Mucosa of stomach (tissue), 1 donor: ENCODE results near the gene OSBPL10.
"Not testable (repeated sequence)": the region's sequence is repeated elsewhere in the genome, so short reads cannot be mapped to it uniquely, and the experiment has no call there.

ENCODE experiments used
- H3K27me3 ChIP-seq: one replicate; pipeline ENCODE4 v1.7.0; 2013; ENCODE audit warnings: mild to moderate bottlenecking, low read length; ENCODE audit not compliant: control insufficient read depth, insufficient read depth
- H3K36me3 ChIP-seq: one replicate; pipeline ENCODE4 v1.7.0; 2013; ENCODE audit warnings: low read length; ENCODE audit not compliant: control insufficient read depth, insufficient read depth
- H3K4me1 ChIP-seq: one replicate; pipeline ENCODE4 v1.7.0; 2013; ENCODE audit warnings: mild to moderate bottlenecking, low read length; ENCODE audit not compliant: control insufficient read depth, insufficient read depth
- H3K4me3 ChIP-seq: one replicate; pipeline ENCODE4 v1.7.0; 2013; ENCODE audit warnings: low read length
- H3K9ac ChIP-seq: one replicate; pipeline ENCODE4 v1.7.0; 2013; ENCODE audit warnings: mild to moderate bottlenecking, low read length, moderate library complexity
- H3K9me3 ChIP-seq: one replicate; pipeline ENCODE4 v1.7.0; 2013; ENCODE audit warnings: mild to moderate bottlenecking, low read length, moderate library complexity; ENCODE audit not compliant: control insufficient read depth
- donor health status: Pancreatic carcinoma.

Gene OSBPL10

DNA sequence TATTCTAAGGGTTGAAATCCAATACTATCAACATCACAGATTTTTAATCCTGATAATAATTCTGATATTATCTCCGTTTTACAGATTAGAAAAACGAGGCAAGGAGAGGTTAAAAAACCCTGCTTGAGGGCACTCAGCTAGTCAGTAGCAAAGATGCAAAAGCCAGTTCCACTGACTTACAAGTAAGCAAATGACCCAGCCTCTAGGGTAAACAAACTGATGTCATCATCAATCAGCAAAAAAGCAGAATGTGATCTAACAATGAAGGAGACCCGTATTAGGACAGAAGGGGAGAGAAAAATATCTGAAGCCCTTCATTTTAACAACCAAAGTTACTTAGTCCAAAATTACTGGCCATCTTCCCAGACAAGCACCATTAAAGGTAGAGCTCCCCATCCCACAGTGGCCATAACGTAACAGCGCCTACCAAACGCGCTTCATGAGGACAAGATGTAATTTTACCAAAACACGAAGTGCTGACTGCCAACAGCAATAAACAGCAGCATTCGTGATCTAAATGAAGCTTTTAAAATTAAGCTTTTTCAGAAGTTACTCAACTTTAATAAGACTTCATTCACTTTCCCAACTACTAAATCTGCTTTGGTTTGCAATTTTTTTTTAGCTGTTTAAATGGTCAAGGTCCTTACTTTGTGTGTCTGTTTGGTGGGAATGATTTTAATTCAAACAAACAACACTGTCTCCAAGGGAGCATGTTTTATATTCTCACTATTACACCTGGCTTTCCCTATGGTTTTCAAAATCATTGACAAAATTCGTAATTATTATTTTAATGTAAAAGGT lies 176.6 kb downstream of the OSBPL10 start:
- Histone ChIP-seq H3K27me3 (no peaks in the 10 kb centered on the region), H3K4me3 (no peak overlapping the region), H3K4me1 (no peaks in the 10 kb centered on the region), H3K9me3 (no peaks in the 10 kb centered on the region), H3K36me3 (no peaks in the 10 kb centered on the region), H3K9ac (no peak overlapping the region)

DNA sequence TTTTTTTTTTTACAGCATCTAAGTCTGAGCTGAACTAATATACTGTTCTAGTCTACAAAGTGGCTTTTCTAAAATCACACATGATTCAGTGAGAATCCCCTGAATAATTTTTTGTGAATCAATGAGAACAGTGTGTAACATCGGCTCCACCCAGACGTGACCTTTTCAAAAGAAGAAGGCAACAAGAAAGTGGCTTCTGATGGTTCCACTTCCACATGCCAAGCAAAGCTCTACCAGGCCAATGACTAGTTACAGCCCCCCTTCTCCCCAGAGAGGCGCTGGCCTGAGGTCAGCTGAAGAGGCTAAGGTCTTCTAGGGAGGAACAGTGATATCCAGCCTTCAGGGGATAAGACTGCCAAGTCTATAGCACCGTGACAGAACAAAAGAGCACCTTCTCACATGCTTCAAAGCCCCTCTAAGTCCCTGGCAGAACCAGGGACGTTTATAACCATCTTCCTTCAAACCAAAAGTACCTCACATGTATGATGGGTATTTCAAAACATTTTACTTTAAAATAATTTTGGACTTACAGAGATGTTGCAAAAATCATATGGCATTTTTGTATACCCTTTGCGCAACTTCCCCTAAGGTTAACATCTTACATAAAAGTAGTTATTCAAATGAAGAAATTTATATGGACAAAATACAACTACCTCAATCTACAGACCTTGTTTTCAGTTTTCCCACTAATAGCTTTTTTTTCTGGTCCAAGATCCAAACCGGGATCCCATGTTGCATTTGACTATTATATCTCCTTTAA lies 177.9 kb downstream of the OSBPL10 start:
- H3K9ac ChIP-seq, result no peak overlapping the region
- H3K27me3 ChIP-seq, result no peaks in the 10 kb centered on the region
- no peaks in the 10 kb centered on the region for H3K4me1 ChIP-seq
- no peaks in the 10 kb centered on the region for H3K9me3 ChIP-seq
- no peak overlapping the region for H3K4me3 ChIP-seq
- no peaks in the 10 kb centered on the region for H3K36me3 ChIP-seq

- no peaks in the 10 kb centered on the region for H3K27me3 ChIP-seq
- H3K4me1 ChIP-seq, result no peaks in the 10 kb centered on the region
- H3K4me3 ChIP-seq, result no peak overlapping the region
- no peak overlapping the region for H3K9ac ChIP-seq
- no peaks in the 10 kb centered on the region for H3K9me3 ChIP-seq
- H3K36me3 ChIP-seq, result no peaks in the 10 kb centered on the region
Measured at GRCh38 chr3:31800436-31800835, 180.6 kb downstream of the OSBPL10 start.

- Histone ChIP-seq H3K9me3 (no peaks in the 10 kb centered on the region), H3K9ac (no peak overlapping the region), H3K4me3 (no peak overlapping the region), H3K36me3 (no peaks in the 10 kb centered on the region), H3K4me1 (no peaks in the 10 kb centered on the region), H3K27me3 (no peaks in the 10 kb centered on the region)
Measured at GRCh38 chr3:31798840-31799239, 182.2 kb downstream of the OSBPL10 start.

GRCh38 chr3:31793821-31794220 lies 187.2 kb downstream of the OSBPL10 start:
- no peak overlapping the region for H3K9ac ChIP-seq
- H3K4me3 ChIP-seq, result no peak overlapping the region
- no peaks in the 10 kb centered on the region for H3K27me3 ChIP-seq
- no peaks in the 10 kb centered on the region for H3K4me1 ChIP-seq
- H3K9me3 ChIP-seq, result no peaks in the 10 kb centered on the region
- H3K36me3 ChIP-seq, result no peaks in the 10 kb centered on the region

- Histone ChIP-seq H3K9me3 (no peaks in the 10 kb centered on the region), H3K27me3 (no peaks in the 10 kb centered on the region), H3K9ac (no peak overlapping the region), H3K4me1 (no peaks in the 10 kb centered on the region), H3K36me3 (no peaks in the 10 kb centered on the region), H3K4me3 (no peak overlapping the region)
Measured at GRCh38 chr3:31791090-31791430, 190.0 kb downstream of the OSBPL10 start.

- no peak overlapping the region for H3K4me3 ChIP-seq
- no peaks in the 10 kb centered on the region for H3K9me3 ChIP-seq
- no peaks in the 10 kb centered on the region for H3K27me3 ChIP-seq
- H3K9ac ChIP-seq, result no peak overlapping the region
- H3K36me3 ChIP-seq, result no peaks in the 10 kb centered on the region
- no peaks in the 10 kb centered on the region for H3K4me1 ChIP-seq
Measured at GRCh38 chr3:31790193-31791089, 190.6 kb downstream of the OSBPL10 start.

DNA sequence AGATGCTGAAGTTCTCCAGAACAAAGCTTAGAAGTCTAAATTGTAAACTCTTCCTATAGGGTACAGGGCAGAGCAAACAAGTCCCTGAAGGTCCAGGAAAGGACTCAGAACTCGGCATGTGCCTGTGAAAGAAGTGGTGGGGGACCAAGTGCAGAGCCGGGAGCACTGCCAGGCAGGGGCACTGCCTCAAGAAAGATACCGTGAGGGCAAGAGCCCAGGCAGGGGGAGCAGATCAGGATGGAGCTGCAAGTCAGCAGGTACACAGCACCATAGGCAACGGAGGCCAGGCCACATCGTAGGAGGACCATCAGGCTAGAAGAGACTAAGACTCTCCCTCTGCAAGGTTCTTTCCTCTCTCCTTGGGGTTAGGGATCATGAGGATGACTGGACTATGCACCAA lies 191.6 kb downstream of the OSBPL10 start:
- Histone ChIP-seq H3K4me1 (no peaks in the 10 kb centered on the region), H3K27me3 (no peaks in the 10 kb centered on the region), H3K36me3 (no peaks in the 10 kb centered on the region), H3K9ac (no peak overlapping the region), H3K9me3 (no peaks in the 10 kb centered on the region), H3K4me3 (no peak overlapping the region)

DNA sequence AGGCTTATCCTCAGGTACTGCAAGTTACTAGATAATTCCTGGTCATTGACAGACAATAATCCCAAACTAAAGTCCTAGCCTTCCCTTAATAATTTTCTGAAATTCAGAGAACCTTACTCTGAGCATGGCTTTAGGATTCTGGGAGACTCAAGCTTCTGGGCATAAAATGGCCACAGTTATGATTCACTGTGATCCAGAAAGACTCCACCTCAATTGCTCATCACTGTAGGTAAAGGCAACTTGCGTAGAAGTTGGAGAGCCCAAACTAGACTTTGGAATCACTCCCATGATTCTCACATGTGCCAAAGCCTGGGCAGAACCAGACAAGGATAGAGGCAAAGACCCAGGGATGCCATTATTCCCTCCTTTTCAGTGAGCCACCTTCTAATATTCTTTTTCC lies 195.3 kb downstream of the OSBPL10 start:
- no peaks in the 10 kb centered on the region for H3K9me3 ChIP-seq
- H3K36me3 ChIP-seq, result no peaks in the 10 kb centered on the region
- H3K27me3 ChIP-seq, result no peaks in the 10 kb centered on the region
- H3K4me3 ChIP-seq, result no peak overlapping the region
- no peak overlapping the region for H3K9ac ChIP-seq
- H3K4me1 ChIP-seq, result no peaks in the 10 kb centered on the region

GRCh38 chr3:31785286-31785685 lies 195.8 kb downstream of the OSBPL10 start:
- Histone ChIP-seq H3K4me1 (no peaks in the 10 kb centered on the region), H3K4me3 (no peak overlapping the region), H3K9ac (no peak overlapping the region), H3K27me3 (no peaks in the 10 kb centered on the region), H3K36me3 (no peaks in the 10 kb centered on the region), H3K9me3 (no peaks in the 10 kb centered on the region)

- H3K36me3 ChIP-seq, H3K9me3 ChIP-seq, H3K4me3 ChIP-seq, H3K9ac ChIP-seq, H3K4me1 ChIP-seq, H3K27me3 ChIP-seq: not testable (repeated sequence)
Measured at GRCh38 chr3:31783851-31784250, 197.2 kb downstream of the OSBPL10 start.

- not testable (repeated sequence) for H3K9me3 ChIP-seq, H3K27me3 ChIP-seq, H3K4me3 ChIP-seq, H3K36me3 ChIP-seq, H3K4me1 ChIP-seq, H3K9ac ChIP-seq
Measured at GRCh38 chr3:31782306-31782705, 198.8 kb downstream of the OSBPL10 start.
